Heart left ventricle (tissue), 13 donors: ENCODE measurements around the gene MX2.

Experiments used
- CTCF ChIP-seq, 12 donors: fragments of 200-600 bp; sonication (generic) in 4 of 12; IDR thresholded peaks; one replicate each; pipeline versions ENCODE4 v1.5.0 to v1.8.0; 2018 to 2022; ENCODE audit warnings: antibody characterized with exemption in 12 of 12, mild to moderate bottlenecking in 5 of 12
- POLR2A ChIP-seq, 2 donors: fragments of 450-650 bp; IDR thresholded peaks; one replicate each; pipeline ENCODE4 v1.6.1; 2017; ENCODE audit warnings: antibody characterized with exemption in 2 of 2, mild to moderate bottlenecking in 2 of 2, moderate library complexity in 2 of 2
- donor health status: ischemic (EF 13 %, LVEDD 7.1; RV severe dilation, severe dysfunction).
- donor health status: DM: no; HTN: yes; CAD: no.
- donor health status: DM: no; HTN: no; CAD: no.
- donor health status: ischemic (EF 25% LVEDD 6.9; RV normal size, moderate dysfunction).
- donor health status: ischemic (EF 25% LVEDD 5.7; RV mildly dilated, moderate dysfunction).
- donor health status: ischemic (EF 35%, LVEDD 5.7; RV mildly dilated, moderate dysfunction).
- donor health status: nonischemic (EF 11% LVEDD 7.7; RV severe dilation, severe dysfunction).
- donor health status: DM: yes; HTN: yes; CAD: no.
- donor health status: PGD.
- donor health status: ischemic (EF 29% LVEDD 5.4; RV normal size, mild dysfunction).
- donor health status: nonischemic (EF 23%, LVEDD 6.1; RV moderate dilation, normal function).

GRCh38 chr21:41387042-41387819, 25.4 kb downstream of the MX2 start:
- TF ChIP-seq CTCF (IDR thresholded peaks at IDR 0.05) (no peak), POLR2A (IDR thresholded peaks at IDR 0.05) (no peak)
